Uterus (tissue), 4 donors: Measurements from ENCODE around the gene ZNF282. TPM values are rescaled to one million over a fixed set of nuclear protein-coding genes. Genes with fewer than 3 reads are reported as not detected.

Experiments used
- DNase-seq, 2 donors: peaks; one replicate each; pipeline ENCODE4 v3.0.0-alpha.2; 2019 to 2020
- H3K27ac ChIP-seq, 2 donors: fragments of 200-600 bp; sonication (generic); 1 replicate in 1 of 2; 2 replicates in 1 of 2; pipeline ENCODE4 v1.5.1; 2016 to 2018
- H3K27me3 ChIP-seq, 2 donors: fragments of 200-600 bp; sonication (generic); one replicate each; pipeline ENCODE4 v1.5.1; 2018 to 2019; ENCODE audit warnings: control low read depth in 1 of 2
- H3K36me3 ChIP-seq, 2 donors: fragments of 200-600 bp; sonication (generic); one replicate each; pipeline ENCODE4 v1.5.1; 2019; ENCODE audit warnings: control low read depth in 1 of 2
- H3K4me1 ChIP-seq, 2 donors: fragments of 200-600 bp; sonication (generic); one replicate each; pipeline ENCODE4 v1.5.1; 2018 to 2019; ENCODE audit warnings: control low read depth in 1 of 2
- H3K4me3 ChIP-seq, 2 donors: fragments of 200-600 bp; sonication (generic); 1 replicate in 1 of 2; 2 replicates in 1 of 2; pipeline ENCODE4 v1.5.1; 2018 to 2019; ENCODE audit warnings: mild to moderate bottlenecking in 1 of 2
- H3K9me3 ChIP-seq, 2 donors: fragments of 200-600 bp; sonication (generic); one replicate each; pipeline ENCODE4 v1.5.1; 2019; ENCODE audit warnings: control low read depth in 1 of 2
- POLR2A ChIP-seq, 2 donors: fragments of 450-650 bp; IDR thresholded peaks; one replicate each; pipeline ENCODE4 v1.6.1; 2016; ENCODE audit warnings: antibody characterized with exemption in 2 of 2, mild to moderate bottlenecking in 1 of 2, moderate library complexity in 1 of 2
- intact Hi-C: fragments of 100-400 bp; cut with DNase I; formaldehyde crosslinking; loops from one replicate; pipeline ENCODE4 v1.15.1; 2023; ENCODE audit warnings: low total_unique reads
- total RNA-seq, 4 donors: library from RNA; depleted of rRNA in 3 of 4; stranded (reverse); fragments of >200 nt in 3 of 4; gene quantifications; one replicate each; pipeline versions ENCODE4 v1.1.0 to v1.2.4, GENCODE V29; 2014 to 2023
- TF ChIP-seq, protein P1 (sequence below), 4 experiments: fragments of 200-600 bp in 2 of 4; fragments of 450-650 bp in 2 of 4; sonication (generic) in 2 of 4; IDR thresholded peaks; one replicate each; pipeline ENCODE4 v1.5.1; 2016 to 2019; ENCODE audit warnings: antibody characterized with exemption in 4 of 4, mild to moderate bottlenecking in 2 of 4, moderate library complexity in 1 of 4
- donor health status: DM: yes; HTN: yes; CAD: no.

Gene ZNF282
- total RNA-seq, 4 donors from 2014 or later: 3.2 to 36.4 (median 24.1) TPM

DNA sequence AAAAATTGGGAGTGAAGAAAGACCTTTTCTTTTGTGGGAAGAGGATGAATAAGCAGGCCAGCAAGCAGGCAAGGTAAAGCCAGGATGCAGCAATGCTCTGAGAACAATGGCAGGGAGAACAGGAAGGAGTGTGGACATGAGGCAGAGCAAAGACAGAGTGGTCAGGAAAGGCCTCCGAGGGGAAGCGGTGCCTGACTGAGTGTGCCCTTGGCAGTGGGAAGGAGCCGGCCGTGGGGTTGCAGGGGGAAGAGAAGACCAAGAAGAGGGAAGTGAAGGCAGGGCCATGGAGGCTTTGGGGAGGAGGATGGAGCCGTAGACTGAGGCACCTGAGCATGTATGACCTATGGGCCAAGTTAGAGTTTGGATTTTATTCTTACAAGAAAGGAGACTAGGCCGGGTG, 22.2 kb downstream of the ZNF282 start:
- intact Hi-C loops: no loop called here
- Histone ChIP-seq H3K4me1 (no peaks in the 10 kb centered on the region), H3K27ac (no peak overlapping the region), H3K27me3 (no peaks in the 10 kb centered on the region), H3K9me3 (no peaks in the 10 kb centered on the region), H3K36me3 (no peaks in the 10 kb centered on the region), H3K4me3 (no peak overlapping the region)
- no peak for DNase-seq
- no peak for TF ChIP-seq POLR2A (IDR thresholded peaks at IDR 0.05)
- TF ChIP-seq, protein P1, sequence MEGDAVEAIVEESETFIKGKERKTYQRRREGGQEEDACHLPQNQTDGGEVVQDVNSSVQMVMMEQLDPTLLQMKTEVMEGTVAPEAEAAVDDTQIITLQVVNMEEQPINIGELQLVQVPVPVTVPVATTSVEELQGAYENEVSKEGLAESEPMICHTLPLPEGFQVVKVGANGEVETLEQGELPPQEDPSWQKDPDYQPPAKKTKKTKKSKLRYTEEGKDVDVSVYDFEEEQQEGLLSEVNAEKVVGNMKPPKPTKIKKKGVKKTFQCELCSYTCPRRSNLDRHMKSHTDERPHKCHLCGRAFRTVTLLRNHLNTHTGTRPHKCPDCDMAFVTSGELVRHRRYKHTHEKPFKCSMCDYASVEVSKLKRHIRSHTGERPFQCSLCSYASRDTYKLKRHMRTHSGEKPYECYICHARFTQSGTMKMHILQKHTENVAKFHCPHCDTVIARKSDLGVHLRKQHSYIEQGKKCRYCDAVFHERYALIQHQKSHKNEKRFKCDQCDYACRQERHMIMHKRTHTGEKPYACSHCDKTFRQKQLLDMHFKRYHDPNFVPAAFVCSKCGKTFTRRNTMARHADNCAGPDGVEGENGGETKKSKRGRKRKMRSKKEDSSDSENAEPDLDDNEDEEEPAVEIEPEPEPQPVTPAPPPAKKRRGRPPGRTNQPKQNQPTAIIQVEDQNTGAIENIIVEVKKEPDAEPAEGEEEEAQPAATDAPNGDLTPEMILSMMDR (IDR thresholded peaks at IDR 0.05): no peak

DNA sequence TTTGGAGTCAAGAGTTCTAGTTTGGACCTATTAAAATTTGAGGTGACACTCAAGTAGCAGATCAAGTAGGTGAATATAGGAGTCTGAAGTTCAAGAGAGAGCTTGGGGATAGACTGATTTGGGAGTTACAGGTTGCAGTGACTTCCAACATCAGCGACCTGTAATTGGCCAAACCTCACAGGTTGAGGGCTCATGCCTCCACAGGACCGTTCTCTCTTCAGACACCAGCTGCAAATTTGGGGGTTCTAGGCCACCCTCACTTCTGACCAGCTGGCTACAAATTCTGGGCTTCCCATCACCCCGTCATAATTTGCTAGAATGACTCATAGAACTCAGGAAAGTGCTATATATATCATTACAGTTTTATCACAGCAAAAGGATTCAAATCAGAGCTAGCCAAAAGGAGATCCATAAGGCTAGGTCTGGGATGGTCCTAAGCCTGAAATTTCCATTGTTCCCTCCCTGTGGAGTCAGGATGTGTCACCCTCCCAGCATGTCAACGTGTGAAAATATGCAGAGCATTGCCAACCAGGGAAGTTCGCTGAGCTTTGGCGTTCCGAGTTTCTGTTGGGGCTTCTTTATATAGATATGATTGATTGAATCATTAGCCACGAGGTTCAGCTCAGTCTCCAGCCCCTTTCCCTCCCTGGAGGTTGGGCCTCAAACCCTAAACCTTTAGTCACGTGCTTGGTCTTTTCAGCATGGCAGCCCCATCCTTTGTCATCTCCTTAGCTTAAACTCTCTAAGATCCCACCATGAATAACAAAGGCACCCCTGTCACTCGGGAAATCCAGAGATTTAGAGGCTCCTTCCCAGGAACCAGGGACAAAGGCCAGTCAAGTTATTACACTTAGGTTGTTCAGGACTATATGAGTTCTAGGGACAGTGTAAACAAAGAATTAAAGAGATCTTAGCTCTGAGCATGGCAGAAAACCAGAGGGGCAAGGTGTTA, 23.4 kb downstream of the ZNF282 start:
- Histone ChIP-seq H3K27ac (no peak overlapping the region), H3K36me3 (no peaks in the 10 kb centered on the region), H3K4me3 (no peak overlapping the region), H3K27me3 (no peaks in the 10 kb centered on the region), H3K9me3 (no peaks in the 10 kb centered on the region), H3K4me1 (no peaks in the 10 kb centered on the region)
- no peak for DNase-seq
- TF ChIP-seq, protein P1 (IDR thresholded peaks at IDR 0.05): no peak
- no peak for TF ChIP-seq POLR2A (IDR thresholded peaks at IDR 0.05)
- intact Hi-C loops: no loop called here

DNA sequence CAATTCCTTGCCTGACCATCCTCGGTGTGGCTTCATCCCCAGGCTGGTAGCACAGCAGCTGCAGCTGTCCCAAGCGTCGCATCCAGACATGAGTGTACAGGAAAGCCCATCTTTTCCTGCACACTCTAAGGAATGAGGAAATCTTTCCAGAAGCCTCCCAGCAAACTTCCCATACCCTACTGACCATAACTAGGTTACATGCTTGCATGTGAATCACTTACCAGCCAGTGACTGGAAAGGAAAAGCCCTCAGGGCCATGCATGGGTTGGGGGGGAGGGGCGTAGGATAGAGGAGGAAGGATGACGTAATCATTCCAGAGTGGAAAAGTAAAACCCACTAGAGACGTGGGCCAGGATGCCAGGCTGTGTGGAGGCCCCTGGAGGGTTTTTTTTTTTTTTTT, 25.2 kb downstream of the ZNF282 start:
- no peak overlapping the region for H3K27ac ChIP-seq
- TF ChIP-seq, protein P1 (IDR thresholded peaks at IDR 0.05): no peak
- TF ChIP-seq POLR2A (IDR thresholded peaks at IDR 0.05): no peak
- no peaks in the 10 kb centered on the region for H3K9me3 ChIP-seq
- no peak for DNase-seq
- no peak overlapping the region for H3K4me3 ChIP-seq
- no peaks in the 10 kb centered on the region for H3K27me3 ChIP-seq
- intact Hi-C loops: no loop called here
- no peaks in the 10 kb centered on the region for H3K36me3 ChIP-seq
- no peaks in the 10 kb centered on the region for H3K4me1 ChIP-seq

DNA sequence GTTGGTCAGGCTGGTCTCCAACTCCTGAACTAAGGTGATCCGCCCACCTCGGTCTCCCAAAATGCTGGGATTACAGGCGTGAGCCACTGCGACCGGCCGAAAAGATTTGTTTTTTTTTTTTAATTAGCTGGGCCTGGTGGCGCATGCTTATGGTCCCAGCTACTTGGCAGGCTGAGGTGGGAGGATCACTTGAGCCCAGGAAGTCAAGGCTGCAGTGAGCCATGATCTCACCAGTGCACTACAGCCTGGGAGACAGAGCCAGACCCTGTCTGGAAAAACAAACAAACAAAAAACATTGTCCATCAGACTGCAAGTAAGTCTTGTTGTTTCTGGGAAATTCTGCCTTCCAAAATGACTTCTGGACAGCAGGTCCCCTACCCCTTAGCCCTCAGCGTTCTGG, 27.8 kb downstream of the ZNF282 start:
- intact Hi-C loops: no loop called here
- Histone ChIP-seq H3K9me3 (no peaks in the 10 kb centered on the region), H3K27ac (no peak overlapping the region), H3K27me3 (no peaks in the 10 kb centered on the region), H3K4me1 (no peaks in the 10 kb centered on the region), H3K36me3 (no peaks in the 10 kb centered on the region), H3K4me3 (no peak overlapping the region)
- no peak for DNase-seq
- TF ChIP-seq, protein P1 (IDR thresholded peaks at IDR 0.05): no peak
- TF ChIP-seq POLR2A (IDR thresholded peaks at IDR 0.05): no peak

DNA sequence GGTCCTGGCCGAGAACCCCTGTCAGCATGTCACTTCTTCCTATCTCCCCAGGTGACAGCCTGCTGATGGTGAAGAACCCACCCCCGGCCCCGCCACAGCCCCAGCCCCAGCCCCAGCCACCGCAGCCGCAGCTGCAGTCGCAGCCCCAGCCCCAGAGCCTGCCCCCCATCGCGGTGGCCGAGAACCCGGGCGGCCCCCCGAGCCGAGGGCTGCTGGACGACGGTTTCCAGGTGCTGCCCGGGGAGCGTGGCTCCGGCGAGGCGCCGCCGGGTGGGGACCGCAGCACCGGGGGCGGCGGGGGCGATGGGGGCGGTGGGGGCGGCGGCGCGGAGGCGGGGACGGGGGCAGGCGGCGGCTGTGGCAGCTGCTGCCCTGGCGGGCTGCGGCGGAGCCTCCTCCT, 28.4 kb downstream of the ZNF282 start:
- H3K4me3 ChIP-seq: no peak overlapping the region
- no peaks in the 10 kb centered on the region for H3K27me3 ChIP-seq
- DNase-seq: no peak
- no peak for TF ChIP-seq POLR2A (IDR thresholded peaks at IDR 0.05)
- TF ChIP-seq, protein P1 (IDR thresholded peaks at IDR 0.05): no peak
- H3K27ac ChIP-seq: no peak overlapping the region
- intact Hi-C loops: no loop called here
- no peaks in the 10 kb centered on the region for H3K9me3 ChIP-seq
- H3K4me1 ChIP-seq: no peaks in the 10 kb centered on the region
- H3K36me3 ChIP-seq: no peaks in the 10 kb centered on the region
